PFSK-1 (cell line): ENCODE data around the gene AGPAT4.

Experiments used
- FOXP2 ChIP-seq: optimal IDR thresholded peaks from 2 replicates; pipeline ENCODE3; 2011; ENCODE audit warnings: borderline replicate concordance, control low read depth, inconsistent platforms; ENCODE audit not compliant: insufficient read depth; ENCODE audit errors: extremely low read length, extremely low read depth
- POLR2AphosphoS5 ChIP-seq: IDR thresholded peaks from 2 replicates; pipeline ENCODE4 v1.6.1; 2012; ENCODE audit warnings: low read depth, mild to moderate bottlenecking, control low read depth, low read length, moderate library complexity
- SIN3A ChIP-seq: IDR thresholded peaks from 2 replicates; pipeline ENCODE4 v1.6.1; 2012; ENCODE audit warnings: mild to moderate bottlenecking, low read length, moderate library complexity, borderline replicate concordance; ENCODE audit not compliant: insufficient read depth
- TAF1 ChIP-seq: IDR thresholded peaks from 2 replicates; pipeline ENCODE4 v1.6.1; 2012; ENCODE audit warnings: low read length, control low read depth, borderline replicate concordance; ENCODE audit not compliant: insufficient read depth
- TF ChIP-seq, protein P1 (sequence below), 2 experiments: IDR thresholded peaks; 2 replicates each; pipeline versions ENCODE4 v1.6.1 to v1.8.0; 2011 to 2012; ENCODE audit warnings: low read depth in 2 of 2, low read length in 2 of 2, control low read depth in 1 of 2, inconsistent platforms in 1 of 2, mild to moderate bottlenecking in 1 of 2, moderate library complexity in 1 of 2; ENCODE audit not compliant: insufficient read depth in 1 of 2

DNA sequence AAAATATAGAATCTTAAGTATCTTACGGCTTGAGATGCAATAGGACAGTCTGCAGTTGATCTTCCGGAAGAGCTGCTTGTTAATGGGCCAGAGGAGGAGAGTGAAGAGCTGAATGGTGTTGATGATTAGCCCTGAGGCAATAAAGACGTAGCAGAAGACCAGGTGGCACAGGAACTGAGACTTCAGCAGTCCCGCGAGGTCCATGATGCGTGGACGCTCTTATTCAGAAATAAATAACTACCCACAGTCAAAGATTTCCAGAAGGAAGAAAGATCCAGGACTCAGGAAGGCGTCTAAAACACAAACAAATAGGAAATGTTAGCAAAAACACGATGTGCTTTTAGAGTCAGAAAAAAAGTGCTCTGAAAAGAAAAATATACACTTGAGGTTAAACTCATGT lies 41.9 kb downstream of the AGPAT4 start:
- TF ChIP-seq SIN3A (no peak), TAF1 (no peak), POLR2AphosphoS5 (no peak), FOXP2 (no peak)
- TF ChIP-seq, protein P1, sequence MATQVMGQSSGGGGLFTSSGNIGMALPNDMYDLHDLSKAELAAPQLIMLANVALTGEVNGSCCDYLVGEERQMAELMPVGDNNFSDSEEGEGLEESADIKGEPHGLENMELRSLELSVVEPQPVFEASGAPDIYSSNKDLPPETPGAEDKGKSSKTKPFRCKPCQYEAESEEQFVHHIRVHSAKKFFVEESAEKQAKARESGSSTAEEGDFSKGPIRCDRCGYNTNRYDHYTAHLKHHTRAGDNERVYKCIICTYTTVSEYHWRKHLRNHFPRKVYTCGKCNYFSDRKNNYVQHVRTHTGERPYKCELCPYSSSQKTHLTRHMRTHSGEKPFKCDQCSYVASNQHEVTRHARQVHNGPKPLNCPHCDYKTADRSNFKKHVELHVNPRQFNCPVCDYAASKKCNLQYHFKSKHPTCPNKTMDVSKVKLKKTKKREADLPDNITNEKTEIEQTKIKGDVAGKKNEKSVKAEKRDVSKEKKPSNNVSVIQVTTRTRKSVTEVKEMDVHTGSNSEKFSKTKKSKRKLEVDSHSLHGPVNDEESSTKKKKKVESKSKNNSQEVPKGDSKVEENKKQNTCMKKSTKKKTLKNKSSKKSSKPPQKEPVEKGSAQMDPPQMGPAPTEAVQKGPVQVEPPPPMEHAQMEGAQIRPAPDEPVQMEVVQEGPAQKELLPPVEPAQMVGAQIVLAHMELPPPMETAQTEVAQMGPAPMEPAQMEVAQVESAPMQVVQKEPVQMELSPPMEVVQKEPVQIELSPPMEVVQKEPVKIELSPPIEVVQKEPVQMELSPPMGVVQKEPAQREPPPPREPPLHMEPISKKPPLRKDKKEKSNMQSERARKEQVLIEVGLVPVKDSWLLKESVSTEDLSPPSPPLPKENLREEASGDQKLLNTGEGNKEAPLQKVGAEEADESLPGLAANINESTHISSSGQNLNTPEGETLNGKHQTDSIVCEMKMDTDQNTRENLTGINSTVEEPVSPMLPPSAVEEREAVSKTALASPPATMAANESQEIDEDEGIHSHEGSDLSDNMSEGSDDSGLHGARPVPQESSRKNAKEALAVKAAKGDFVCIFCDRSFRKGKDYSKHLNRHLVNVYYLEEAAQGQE (IDR thresholded peaks at IDR 0.05; ENCODE audit: insufficient read depth in 1 of 2, low read depth in 2 of 2, low read length in 2 of 2), result no peak
